GM23248 (cell line): Measurements from ENCODE around the gene PPM1L. TPM values are rescaled to one million over a fixed set of nuclear protein-coding genes. Genes with fewer than 3 reads are reported as not detected.

Experiments used
- DNase-seq: peaks from one replicate; pipeline ENCODE4 v3.0.0-alpha.2; 2015
- H2AFZ ChIP-seq: fragments of 200-600 bp; sonication (generic); 2 replicates; pipeline ENCODE4 v1.6.1; 2016; ENCODE audit warnings: antibody characterized with exemption
- H3F3A ChIP-seq: fragments of 200-600 bp; sonication (generic); 2 replicates; pipeline ENCODE4 v1.6.1; 2016; ENCODE audit warnings: mild to moderate bottlenecking, antibody characterized with exemption, mixed run types; ENCODE audit not compliant: insufficient read depth
- H3K27ac ChIP-seq: fragments of 200-600 bp; sonication (generic); 2 replicates; pipeline ENCODE4 v1.5.1; 2016; ENCODE audit warnings: mild to moderate bottlenecking
- H3K27me3 ChIP-seq: fragments of 200-600 bp; sonication (generic); replicated peaks from 2 replicates; pipeline ENCODE4 v1.6.1; 2016; ENCODE audit warnings: mild to moderate bottlenecking; ENCODE audit not compliant: insufficient read depth
- H3K36me3 ChIP-seq: fragments of 200-600 bp; sonication (generic); 2 replicates; pipeline ENCODE4 v1.6.1; 2016; ENCODE audit warnings: low read depth, mild to moderate bottlenecking
- H3K4me1 ChIP-seq: fragments of 200-600 bp; sonication (generic); 2 replicates; pipeline ENCODE4 v1.6.1; 2016; ENCODE audit warnings: mild to moderate bottlenecking; ENCODE audit not compliant: insufficient read depth
- H3K4me2 ChIP-seq: fragments of 200-600 bp; sonication (generic); one replicate; pipeline ENCODE4 v1.6.1; 2016; ENCODE audit warnings: mild to moderate bottlenecking; ENCODE audit not compliant: unreplicated experiment
- H3K4me3 ChIP-seq: fragments of 200-600 bp; sonication (generic); 2 replicates; pipeline ENCODE4 v1.5.1; 2016; ENCODE audit warnings: mild to moderate bottlenecking
- H3K79me2 ChIP-seq: fragments of 200-600 bp; sonication (generic); 2 replicates; pipeline ENCODE4 v1.6.1; 2016; ENCODE audit warnings: mild to moderate bottlenecking; ENCODE audit not compliant: insufficient read depth
- H3K9ac ChIP-seq: fragments of 200-600 bp; sonication (generic); 2 replicates; pipeline ENCODE4 v1.6.1; 2016; ENCODE audit warnings: mild to moderate bottlenecking
- H3K9me2 ChIP-seq: fragments of 200-600 bp; sonication (generic); 2 replicates; pipeline ENCODE4 v1.6.1; 2016; ENCODE audit warnings: mixed run types, mild to moderate bottlenecking, moderate library complexity; ENCODE audit not compliant: insufficient read depth
- H3K9me3 ChIP-seq: fragments of 200-600 bp; sonication (generic); one replicate; pipeline ENCODE4 v1.6.1; 2017; ENCODE audit warnings: low read depth
- H4K20me1 ChIP-seq: fragments of 200-600 bp; sonication (generic); 2 replicates; pipeline ENCODE4 v1.6.0; 2016; ENCODE audit not compliant: insufficient read depth
- EZH2 ChIP-seq: fragments of 200-600 bp; sonication (generic); IDR thresholded peaks from 2 replicates; pipeline ENCODE4 v1.6.1; 2018; ENCODE audit warnings: antibody characterized with exemption, mild to moderate bottlenecking; ENCODE audit not compliant: insufficient read depth, poor library complexity, severe bottlenecking
- EZH2phosphoT487 ChIP-seq: fragments of 200-600 bp; sonication (generic); IDR thresholded peaks from 2 replicates; pipeline ENCODE4 v1.6.1; 2018; ENCODE audit warnings: antibody characterized with exemption, moderate library complexity, mild to moderate bottlenecking, low read depth; ENCODE audit not compliant: insufficient read depth
- WGBS, 2 experiments: methylation state at CpG; one replicate each; pipeline ENCODE4 v1.1.6; 2015 to 2017; ENCODE audit warnings: low lambda C conversion rate in 2 of 2, low coverage in 1 of 2; ENCODE audit errors: missing lambda C conversion rate in 2 of 2; 5-methylcytosine and 5-hydroxymethylcytosine counted together
- in situ Hi-C: fragments of 300-500 bp; cut with MboI; formaldehyde crosslinking; loops from 2 replicates; pipeline ENCODE4 v1.15.0; 2020
- polyA plus RNA-seq: library from polyadenylated mRNA; unstranded; fragments of >200 nt; fragmentation: Nextera tagmentation; extraction: Ambion mirVana; gene quantifications from 2 replicates; pipeline ENCODE4 v1.2.1, GENCODE V29; 2016
- total RNA-seq: library from RNA; depleted of rRNA; stranded (reverse); fragments of >200 nt; shearing (Covaris generic); gene quantifications from 2 replicates; pipeline ENCODE4 v1.2.3, GENCODE V29; 2014

Gene PPM1L
- total and polyA plus RNA-seq, 2 experiments from 2014 or later = under 0.01 to 0.26 TPM

DNA sequence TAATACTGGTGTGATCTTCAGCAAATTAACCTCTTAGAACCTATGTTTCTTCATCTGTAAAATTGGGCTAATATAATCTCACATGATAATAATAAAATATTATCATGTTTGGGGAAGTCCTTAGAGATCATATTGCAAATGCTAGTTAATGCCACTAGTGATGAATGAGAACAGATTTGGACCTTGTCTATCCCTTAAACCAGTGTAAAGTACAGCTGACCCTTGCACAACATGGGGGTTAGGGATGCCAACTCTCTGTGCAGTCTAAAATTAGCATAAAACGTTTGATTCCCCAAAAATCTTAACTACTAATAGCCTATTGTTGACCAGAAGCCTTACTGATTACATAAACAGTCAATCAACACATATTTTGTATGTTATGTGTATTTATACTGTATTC is 207.9 kb downstream of the PPM1L start:
- H3F3A ChIP-seq = no peaks in the 10 kb centered on the region
- in situ Hi-C loops = loop anchor here (25.0 kb wide), 1 partner anchor 448 kb away; no protein-coding TSS in a partner anchor
- DNase-seq = no peak
- H4K20me1 ChIP-seq = no peaks in the 10 kb centered on the region
- no peak overlapping the region for H2AFZ ChIP-seq
- no peak for TF ChIP-seq EZH2phosphoT487
- TF ChIP-seq EZH2 = no peak
- WGBS, 2 experiments = 0% methylated on average over 1 of the region's 1 CpG
- no peaks in the 10 kb centered on the region; the same call in 1 of the 2 replicates for H3K27me3 ChIP-seq
- no peaks in the 10 kb centered on the region for H3K4me1 ChIP-seq
- no peak overlapping the region for H3K4me3 ChIP-seq
- no peaks in the 10 kb centered on the region for H3K9me2 ChIP-seq
- no peaks in the 10 kb centered on the region for H3K9me3 ChIP-seq
- no peaks in the 10 kb centered on the region for H3K79me2 ChIP-seq
- H3K9ac ChIP-seq = no peak overlapping the region
- no peak overlapping the region for H3K27ac ChIP-seq
- no peak overlapping the region for H3K4me2 ChIP-seq
- no peaks in the 10 kb centered on the region for H3K36me3 ChIP-seq

GRCh38 chr3:160968761-160969160 is 212.7 kb downstream of the PPM1L start:
- Histone ChIP-seq H4K20me1 (no peaks in the 10 kb centered on the region), H3K79me2 (no peaks in the 10 kb centered on the region), H3K9me2 (no peaks in the 10 kb centered on the region), H3K4me1 (no peaks in the 10 kb centered on the region), H3K9ac (no peak overlapping the region), H2AFZ (no peak overlapping the region), H3F3A (no peaks in the 10 kb centered on the region), H3K36me3 (no peaks in the 10 kb centered on the region), H3K27ac (no peak overlapping the region), H3K9me3 (no peaks in the 10 kb centered on the region), H3K27me3 (no peaks in the 10 kb centered on the region), H3K4me3 (no peak overlapping the region), H3K4me2 (no peak overlapping the region)
- DNase-seq = peak; percentile 14
- in situ Hi-C loops = loop anchor here (25.0 kb wide), 1 partner anchor 444 kb away; no protein-coding TSS in a partner anchor
- whole genome bisulfite sequencing, 2 experiments = 0 to 3% methylated on average over 2 of the region's 2 CpGs
- TF ChIP-seq EZH2 (no peak), EZH2phosphoT487 (no peak)

DNA sequence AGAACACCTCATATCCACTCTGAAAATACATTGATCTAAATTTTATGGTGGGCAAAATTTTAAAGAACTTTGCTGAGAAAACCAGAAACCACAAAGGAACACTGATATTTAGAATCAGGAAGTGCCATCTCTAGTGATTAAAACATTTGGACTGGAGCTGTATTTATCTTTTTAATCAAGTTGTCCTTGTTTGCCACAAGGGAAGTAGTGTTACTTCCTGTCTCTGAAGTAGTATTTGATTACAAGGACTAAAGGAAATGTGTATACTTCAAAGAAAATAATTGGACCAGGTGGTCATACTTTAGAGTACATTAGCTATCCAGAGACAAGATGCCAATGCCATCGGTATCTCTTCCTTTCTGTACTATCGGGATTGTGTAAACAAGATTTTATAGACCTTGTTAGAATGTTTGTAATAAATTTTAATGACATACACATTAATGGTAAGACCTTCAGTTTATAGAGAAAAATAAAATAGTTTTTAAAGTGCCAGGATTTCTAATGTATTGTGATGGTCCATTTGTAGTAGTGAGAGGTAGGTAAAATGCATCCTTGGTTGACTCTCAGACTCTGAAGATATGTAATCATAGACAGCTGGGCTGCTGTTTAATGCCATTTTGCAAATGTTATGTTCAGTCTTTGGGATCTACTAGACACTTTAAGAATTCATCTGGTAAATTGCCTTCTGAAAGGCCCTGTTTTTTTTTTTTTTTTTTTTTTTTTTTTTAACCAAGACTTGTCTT is 217.2 kb downstream of the PPM1L start:
- H3F3A ChIP-seq = no peaks in the 10 kb centered on the region
- TF ChIP-seq EZH2phosphoT487 (no peak), EZH2 (no peak)
- WGBS, 2 experiments = 77 to 85% methylated on average over 2 of the region's 2 CpGs
- H3K4me3 ChIP-seq = no peak overlapping the region
- no peaks in the 10 kb centered on the region for H3K9me2 ChIP-seq
- no peak overlapping the region for H3K9ac ChIP-seq
- no peak for DNase-seq
- no peaks in the 10 kb centered on the region for H3K4me1 ChIP-seq
- H3K79me2 ChIP-seq = no peaks in the 10 kb centered on the region
- no peaks in the 10 kb centered on the region for H4K20me1 ChIP-seq
- H2AFZ ChIP-seq = no peak overlapping the region
- no peaks in the 10 kb centered on the region for H3K9me3 ChIP-seq
- in situ Hi-C loops = loop anchor here (25.0 kb wide), 1 partner anchor 439 kb away; no protein-coding TSS in a partner anchor
- no peak overlapping the region for H3K4me2 ChIP-seq
- no peaks in the 10 kb centered on the region for H3K27me3 ChIP-seq
- no peak overlapping the region for H3K27ac ChIP-seq
- H3K36me3 ChIP-seq = no peaks in the 10 kb centered on the region

- Histone ChIP-seq H3K27ac (no peak overlapping the region), H3K9ac (no peak overlapping the region), H3K9me2 (no peaks in the 10 kb centered on the region), H3K36me3 (no peaks in the 10 kb centered on the region), H3F3A (no peaks in the 10 kb centered on the region), H3K9me3 (no peaks in the 10 kb centered on the region), H3K4me2 (no peak overlapping the region), H3K79me2 (no peaks in the 10 kb centered on the region), H3K4me1 (no peaks in the 10 kb centered on the region), H2AFZ (no peak overlapping the region), H3K27me3 (no peaks in the 10 kb centered on the region), H4K20me1 (no peaks in the 10 kb centered on the region), H3K4me3 (no peak overlapping the region)
- in situ Hi-C loops = no loop called here
- no peak for DNase-seq
- TF ChIP-seq EZH2phosphoT487 (no peak), EZH2 (no peak)
Observed at GRCh38 chr3:160977773-160978172, 221.7 kb downstream of the PPM1L start.
